Measurements from ENCODE around the gene DGAT2.

GRCh38 chr11:75793966-75794365, 25.4 kb downstream of the DGAT2 start:
- no peak for TF ChIP-seq CTCF (IDR thresholded peaks at IDR 0.05)
- TF ChIP-seq POLR2A (IDR thresholded peaks at IDR 0.05): no peak

Measured in upper lobe of left lung (tissue), 4 donors.